HL-60 (cell line): Measurements from ENCODE around the gene SPATA20.

Experiments
- DNase-seq, 2 experiments: peaks; one replicate each; pipeline ENCODE4 v3.0.0-alpha.2; 2010 to 2020; ENCODE audit warnings: low read depth in 1 of 2, low spot score in 1 of 2
- H3K27ac ChIP-seq: fragments of 250-450 bp; sonication (Bioruptor Pico); replicated peaks from 2 replicates; pipeline ENCODE4 v1.5.1; 2020; ENCODE audit warnings: mild to moderate bottlenecking, moderate library complexity
- H3K27me3 ChIP-seq: fragments of 250-450 bp; sonication (Bioruptor Pico); 2 replicates; pipeline ENCODE4 v1.5.1; 2021; ENCODE audit warnings: mild to moderate bottlenecking, moderate library complexity; ENCODE audit not compliant: insufficient read depth, poor library complexity, severe bottlenecking
- H3K4me3 ChIP-seq: replicated peaks from 2 replicates; pipeline ENCODE4 v1.5.1; 2011; ENCODE audit warnings: mild to moderate bottlenecking, control low read depth, low read length; ENCODE audit not compliant: insufficient read depth
- CTCF ChIP-seq: IDR thresholded peaks from one replicate; pipeline ENCODE4 v1.5.1; 2011; ENCODE audit warnings: low read length, control low read depth, inconsistent platforms; ENCODE audit not compliant: insufficient read depth
- GABPA ChIP-seq: IDR thresholded peaks from 2 replicates; pipeline ENCODE4 v1.6.1; 2012; ENCODE audit warnings: low read depth
- POLR2AphosphoS5 ChIP-seq: IDR thresholded peaks from 2 replicates; pipeline ENCODE4 v1.6.1; 2012; ENCODE audit warnings: low read depth
- REST ChIP-seq: IDR thresholded peaks from 2 replicates; pipeline ENCODE4 v1.6.1; 2012; ENCODE audit warnings: low read depth; ENCODE audit not compliant: insufficient replicate concordance
- SPI1 ChIP-seq: IDR thresholded peaks from 2 replicates; pipeline ENCODE4 v1.6.1; 2012; ENCODE audit warnings: low read depth, mild to moderate bottlenecking, borderline replicate concordance

SPATA20 gene

GRCh38 chr17:50538549-50539410 is 8.2 kb upstream of the SPATA20 start:
- TF ChIP-seq GABPA = no peak
- TF ChIP-seq CTCF = no peak
- no peak for TF ChIP-seq SPI1
- TF ChIP-seq POLR2AphosphoS5 = no peak
- TF ChIP-seq REST = no peak
- no peak overlapping the region for H3K27ac ChIP-seq
- no peak overlapping the region for H3K4me3 ChIP-seq

GRCh38 chr17:50539762-50540559 is 7.0 kb upstream of the SPATA20 start:
- TF ChIP-seq CTCF = no peak
- TF ChIP-seq SPI1 = no peak
- no peak for TF ChIP-seq GABPA
- no peak for TF ChIP-seq REST
- no peak for TF ChIP-seq POLR2AphosphoS5
- Histone ChIP-seq H3K27ac (no peak overlapping the region), H3K4me3 (no peak overlapping the region), H3K27me3 (peaks cover 2% of the 10 kb centered on the region)
- DNase-seq = no peak

More at GRCh38 chr17:50538549-50539410, 8.2 kb upstream of the SPATA20 start:
- peaks cover 12% of the 10 kb centered on the region for H3K27me3 ChIP-seq
- DNase-seq = no peak

GRCh38 chr17:50540560-50541401 is 6.2 kb upstream of the SPATA20 start:
- H3K27ac ChIP-seq = no peak overlapping the region
- peaks cover 3% of the 10 kb centered on the region for H3K27me3 ChIP-seq
- DNase-seq = no peak
- TF ChIP-seq POLR2AphosphoS5 (no peak), CTCF (no peak), SPI1 (no peak), GABPA (no peak), REST (no peak)
- no peak overlapping the region for H3K4me3 ChIP-seq
